Stimulated activated naive CD4-positive, alpha-beta T cell treated with Interleukin-2 at 50 U/mL for 16 hours (primary cell): ENCODE data around the gene MIF4GD.
"Not testable (repeated sequence)": the region's sequence is repeated elsewhere in the genome, so short reads cannot be mapped to it uniquely, and the experiment has no call there.

Experiments
- DNase-seq: peaks from one replicate; lab custom pipeline; 2025; lab: John Stamatoyannopoulos, UW

The MIF4GD gene

GRCh38 chr17:75288359-75288758, 17.3 kb upstream of the MIF4GD start:
- no peak for DNase-seq

GRCh38 chr17:75287221-75287620, 16.2 kb upstream of the MIF4GD start:
- DNase-seq: no peak

- no peak for DNase-seq
Observed at GRCh38 chr17:75285123-75285522, 14.1 kb upstream of the MIF4GD start.

GRCh38 chr17:75280189-75280588, 9.2 kb upstream of the MIF4GD start:
- not testable (repeated sequence) for DNase-seq

GRCh38 chr17:75277664-75278071, 6.6 kb upstream of the MIF4GD start:
- DNase-seq: no peak

- no peak for DNase-seq
Observed at GRCh38 chr17:75273977-75274708, 3.1 kb upstream of the MIF4GD start.

- DNase-seq: no peak
Observed at GRCh38 chr17:75272848-75273184, 1.8 kb upstream of the MIF4GD start.

- no peak for DNase-seq
Observed at GRCh38 chr17:75271955-75272847, 1.2 kb upstream of the MIF4GD start.

- peak; percentile 81 for DNase-seq
Observed at GRCh38 chr17:75271233-75271954, 363 bp upstream of the MIF4GD start.

GRCh38 chr17:75270218-75270965, 639 bp downstream of the MIF4GD start:
- DNase-seq: peak; percentile 46

- no peak for DNase-seq
Observed at GRCh38 chr17:75269844-75270217, 1.2 kb downstream of the MIF4GD start.

- DNase-seq: no peak
Observed at GRCh38 chr17:75267411-75268232, 3.4 kb downstream of the MIF4GD start.

- DNase-seq: no peak
Observed at GRCh38 chr17:75267153-75267410, 3.9 kb downstream of the MIF4GD start.

GRCh38 chr17:75266316-75267152, 4.5 kb downstream of the MIF4GD start:
- no peak for DNase-seq

- no peak for DNase-seq
Observed at GRCh38 chr17:75265614-75266315, 5.3 kb downstream of the MIF4GD start.

GRCh38 chr17:75263055-75263454, 8.0 kb downstream of the MIF4GD start:
- DNase-seq: no peak

GRCh38 chr17:75262112-75262606, 8.9 kb downstream of the MIF4GD start:
- no peak for DNase-seq

GRCh38 chr17:75261336-75262111, 9.5 kb downstream of the MIF4GD start, which contains the start of the genes GGA3 and MRPS7:
GGA3 (minus strand) TSS chr17:75261606; CDS start chr17:75261587, 19 bp downstream.
MRPS7 (plus strand) TSS chr17:75261879; CDS start chr17:75261901, 22 bp downstream.
- peak; percentile 95 for DNase-seq
